ENCODE data around the gene UBAC2. TPM values are rescaled to one million over a fixed set of nuclear protein-coding genes. Genes with fewer than 3 reads are reported as not detected.
"Not testable (repeated sequence)": the region's sequence is repeated elsewhere in the genome, so short reads cannot be mapped to it uniquely, and the experiment has no call there.

The UBAC2 gene
- total and polyA plus RNA-seq, 2 experiments from 2014 or later, result 71.2 to 130 TPM

GRCh38 chr13:99231721-99232120, 31.1 kb downstream of the UBAC2 start:
- H3K27ac ChIP-seq, result no peak overlapping the region

GRCh38 chr13:99237981-99238662, 37.5 kb downstream of the UBAC2 start:
- Histone ChIP-seq H3K27me3 (no peaks in the 10 kb centered on the region), H3K36me3 (peaks cover 17% of the 10 kb centered on the region), H3K4me1 (ENCODE audit: low read depth) (no peaks in the 10 kb centered on the region), H3K4me3 (no peak overlapping the region), H3K27ac (no peak overlapping the region), H3K9me3 (ENCODE audit: low read depth) (no peaks in the 10 kb centered on the region)
- no peak for DNase-seq (ENCODE audit: low read depth in 1 of 2, low spot score in 1 of 2)
- TF ChIP-seq, protein P1, sequence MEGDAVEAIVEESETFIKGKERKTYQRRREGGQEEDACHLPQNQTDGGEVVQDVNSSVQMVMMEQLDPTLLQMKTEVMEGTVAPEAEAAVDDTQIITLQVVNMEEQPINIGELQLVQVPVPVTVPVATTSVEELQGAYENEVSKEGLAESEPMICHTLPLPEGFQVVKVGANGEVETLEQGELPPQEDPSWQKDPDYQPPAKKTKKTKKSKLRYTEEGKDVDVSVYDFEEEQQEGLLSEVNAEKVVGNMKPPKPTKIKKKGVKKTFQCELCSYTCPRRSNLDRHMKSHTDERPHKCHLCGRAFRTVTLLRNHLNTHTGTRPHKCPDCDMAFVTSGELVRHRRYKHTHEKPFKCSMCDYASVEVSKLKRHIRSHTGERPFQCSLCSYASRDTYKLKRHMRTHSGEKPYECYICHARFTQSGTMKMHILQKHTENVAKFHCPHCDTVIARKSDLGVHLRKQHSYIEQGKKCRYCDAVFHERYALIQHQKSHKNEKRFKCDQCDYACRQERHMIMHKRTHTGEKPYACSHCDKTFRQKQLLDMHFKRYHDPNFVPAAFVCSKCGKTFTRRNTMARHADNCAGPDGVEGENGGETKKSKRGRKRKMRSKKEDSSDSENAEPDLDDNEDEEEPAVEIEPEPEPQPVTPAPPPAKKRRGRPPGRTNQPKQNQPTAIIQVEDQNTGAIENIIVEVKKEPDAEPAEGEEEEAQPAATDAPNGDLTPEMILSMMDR (IDR thresholded peaks at IDR 0.05; ENCODE audit: low read depth, low read length), result no peak

More at GRCh38 chr13:99231721-99232120, 31.1 kb downstream of the UBAC2 start:
- H3K36me3 ChIP-seq, result no peaks in the 10 kb centered on the region
- H3K9me3 ChIP-seq (ENCODE audit: low read depth), result no peaks in the 10 kb centered on the region
- H3K4me3 ChIP-seq, result no peak overlapping the region
- no peaks in the 10 kb centered on the region for H3K27me3 ChIP-seq
- TF ChIP-seq, protein P1 (IDR thresholded peaks at IDR 0.05; ENCODE audit: low read depth, low read length), result no peak
- H3K4me1 ChIP-seq (ENCODE audit: low read depth), result peaks cover 10% of the 10 kb centered on the region
- no peak for DNase-seq (ENCODE audit: low read depth in 1 of 2, low spot score in 1 of 2)

- Histone ChIP-seq H3K27ac (no peak overlapping the region), H3K36me3 (peaks cover 10% of the 10 kb centered on the region), H3K27me3 (no peaks in the 10 kb centered on the region), H3K4me3 (no peak overlapping the region), H3K9me3 (ENCODE audit: low read depth) (no peaks in the 10 kb centered on the region), H3K4me1 (ENCODE audit: low read depth) (no peaks in the 10 kb centered on the region)
- no peak for DNase-seq (ENCODE audit: low read depth in 1 of 2, low spot score in 1 of 2)
- TF ChIP-seq, protein P1 (IDR thresholded peaks at IDR 0.05; ENCODE audit: low read depth, low read length), result no peak
Measured at GRCh38 chr13:99246100-99246499, 45.4 kb downstream of the UBAC2 start.

DNA sequence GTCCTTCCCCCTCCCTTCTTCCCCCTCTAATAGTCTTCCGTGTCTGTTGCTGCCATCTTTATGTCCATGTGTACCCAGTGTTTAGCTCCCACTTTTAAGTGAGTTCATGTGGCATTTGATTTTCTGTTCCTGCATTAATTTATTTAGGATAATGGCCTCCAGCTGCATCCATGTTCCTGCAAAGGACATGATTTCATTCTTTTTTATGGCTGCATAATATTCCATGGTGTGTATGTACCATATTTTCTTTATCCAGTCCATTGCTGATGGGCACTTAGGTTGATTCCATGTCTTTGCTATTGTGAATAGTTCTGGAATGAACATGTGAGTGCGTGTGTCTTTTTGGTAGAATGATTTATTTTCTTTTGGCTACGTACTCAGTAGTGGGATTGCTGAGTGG, 48.5 kb downstream of the UBAC2 start:
- not testable (repeated sequence) for DNase-seq (ENCODE audit: low read depth in 1 of 2, low spot score in 1 of 2); H3K27me3 ChIP-seq; H3K36me3 ChIP-seq; H3K4me3 ChIP-seq; H3K4me1 ChIP-seq (ENCODE audit: low read depth); H3K27ac ChIP-seq; H3K9me3 ChIP-seq (ENCODE audit: low read depth)

- H3K27me3 ChIP-seq; H3K36me3 ChIP-seq; DNase-seq (ENCODE audit: low read depth in 1 of 2, low spot score in 1 of 2); H3K4me3 ChIP-seq; H3K4me1 ChIP-seq (ENCODE audit: low read depth); H3K9me3 ChIP-seq (ENCODE audit: low read depth); H3K27ac ChIP-seq: not testable (repeated sequence)
Measured at GRCh38 chr13:99249606-99250005, 49.0 kb downstream of the UBAC2 start.

DNA sequence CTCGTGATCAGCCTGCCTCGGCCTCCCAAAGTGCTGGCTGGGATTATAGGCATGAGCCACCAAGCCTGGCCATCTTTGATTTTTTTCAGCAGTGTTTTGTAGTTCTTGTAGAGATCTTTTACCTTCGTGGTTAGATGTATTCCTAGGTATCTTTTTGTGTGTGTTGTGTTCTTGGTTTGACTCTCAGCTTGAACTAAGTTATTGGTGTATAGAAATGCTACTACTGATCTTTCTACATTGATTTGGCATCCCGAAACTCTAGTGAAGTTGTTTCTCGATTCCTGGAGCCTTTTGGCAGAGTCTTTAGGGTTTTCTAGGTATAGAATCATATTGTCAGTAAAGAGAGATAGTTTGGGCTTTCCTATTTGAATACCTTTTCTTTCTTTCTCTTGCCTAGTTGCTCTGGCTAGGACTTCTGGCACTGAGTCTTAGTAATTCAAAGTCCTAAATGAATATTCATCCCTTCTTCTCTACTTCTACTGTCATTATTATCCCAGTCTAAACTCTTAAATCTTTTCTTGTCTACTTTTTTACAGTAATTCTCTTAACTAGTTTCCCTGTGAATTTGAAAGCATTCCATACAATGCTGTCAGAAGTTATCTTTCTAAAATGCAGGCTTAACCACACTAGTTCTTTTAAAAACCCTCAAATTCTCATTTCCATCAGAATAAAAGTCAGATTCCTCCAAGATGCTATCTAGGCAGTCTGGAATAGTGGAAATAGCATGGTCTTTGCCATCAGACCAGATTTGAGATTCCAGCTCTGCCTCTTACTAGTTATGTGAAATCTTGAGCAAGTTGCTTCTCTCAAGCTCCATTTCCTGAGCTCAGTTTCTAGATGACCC, 50.5 kb downstream of the UBAC2 start:
- Histone ChIP-seq H3K36me3 (peaks cover 3% of the 10 kb centered on the region), H3K9me3 (ENCODE audit: low read depth) (no peaks in the 10 kb centered on the region), H3K4me3 (no peak overlapping the region), H3K27ac (no peak overlapping the region), H3K4me1 (ENCODE audit: low read depth) (peaks cover under 1% of the 10 kb centered on the region), H3K27me3 (no peaks in the 10 kb centered on the region)
- TF ChIP-seq, protein P1 (IDR thresholded peaks at IDR 0.05; ENCODE audit: low read depth, low read length), result no peak
- DNase-seq (ENCODE audit: low read depth in 1 of 2, low spot score in 1 of 2), result peak in 1 of 2 donors; percentile 25
